Measurements from ENCODE around the gene GYPC.
"Not testable (repeated sequence)": the region's sequence is repeated elsewhere in the genome, so short reads cannot be mapped to it uniquely, and the experiment has no call there.

GYPC gene

GRCh38 chr2:126668254-126668653, 12.3 kb downstream of the GYPC start:
- DNase-seq (ENCODE audit: low read depth in 2 of 2, low spot score in 1 of 2) = no peak

GRCh38 chr2:126669772-126670171, 13.8 kb downstream of the GYPC start:
- no peak for DNase-seq (ENCODE audit: low read depth in 2 of 2, low spot score in 1 of 2)

GRCh38 chr2:126671488-126671887, 15.5 kb downstream of the GYPC start:
- DNase-seq (ENCODE audit: low read depth in 2 of 2, low spot score in 1 of 2) = no peak

GRCh38 chr2:126672980-126673605, 17.1 kb downstream of the GYPC start:
- no peak for DNase-seq (ENCODE audit: low read depth in 2 of 2, low spot score in 1 of 2)

- DNase-seq (ENCODE audit: low read depth in 2 of 2, low spot score in 1 of 2) = no peak
Measured at GRCh38 chr2:126674075-126674744, 18.3 kb downstream of the GYPC start.

- DNase-seq (ENCODE audit: low read depth in 2 of 2, low spot score in 1 of 2) = no peak
Measured at GRCh38 chr2:126675637-126676036, 19.7 kb downstream of the GYPC start.

- no peak for DNase-seq (ENCODE audit: low read depth in 2 of 2, low spot score in 1 of 2)
Measured at GRCh38 chr2:126676221-126677175, 20.5 kb downstream of the GYPC start.

GRCh38 chr2:126677176-126677538, 21.2 kb downstream of the GYPC start:
- DNase-seq (ENCODE audit: low read depth in 2 of 2, low spot score in 1 of 2) = no peak

GRCh38 chr2:126678269-126679065, 22.5 kb downstream of the GYPC start:
- no peak for DNase-seq (ENCODE audit: low read depth in 2 of 2, low spot score in 1 of 2)

GRCh38 chr2:126679094-126679713, 23.2 kb downstream of the GYPC start:
- DNase-seq (ENCODE audit: low read depth in 2 of 2, low spot score in 1 of 2) = no peak

GRCh38 chr2:126681505-126681904, 25.5 kb downstream of the GYPC start:
- DNase-seq (ENCODE audit: low read depth in 2 of 2, low spot score in 1 of 2) = no peak

- DNase-seq (ENCODE audit: low read depth in 2 of 2, low spot score in 1 of 2) = no peak
Measured at GRCh38 chr2:126685629-126686028, 29.7 kb downstream of the GYPC start.

GRCh38 chr2:126686286-126686685, 30.3 kb downstream of the GYPC start:
- no peak for DNase-seq (ENCODE audit: low read depth in 2 of 2, low spot score in 1 of 2)

GRCh38 chr2:126686841-126687485, 31.0 kb downstream of the GYPC start:
- no peak for DNase-seq (ENCODE audit: low read depth in 2 of 2, low spot score in 1 of 2)

- DNase-seq (ENCODE audit: low read depth in 2 of 2, low spot score in 1 of 2) = no peak
Measured at GRCh38 chr2:126687503-126687902, 31.5 kb downstream of the GYPC start.

GRCh38 chr2:126688594-126688993, 32.6 kb downstream of the GYPC start:
- not testable (repeated sequence) for DNase-seq (ENCODE audit: low read depth in 2 of 2, low spot score in 1 of 2)

GRCh38 chr2:126692241-126692640, 36.3 kb downstream of the GYPC start:
- not testable (repeated sequence) for DNase-seq (ENCODE audit: low read depth in 2 of 2, low spot score in 1 of 2)

- DNase-seq (ENCODE audit: low read depth in 2 of 2, low spot score in 1 of 2) = not testable (repeated sequence)
Measured at GRCh38 chr2:126692934-126693592, 37.1 kb downstream of the GYPC start.

- no peak for DNase-seq (ENCODE audit: low read depth in 2 of 2, low spot score in 1 of 2)
Measured at GRCh38 chr2:126696644-126697520, 40.9 kb downstream of the GYPC start.

Data from stimulated activated CD8-positive, alpha-beta memory T cell treated with anti-CD3 and anti-CD28 coated beads, Interleukin-4, amount 100 ng/mL, for 1 hour (primary cell).